GM12875 (cell line): Measurements from ENCODE around the gene PDILT.

ENCODE experiments used
- H3K4me3 ChIP-seq: one replicate; pipeline ENCODE4 v1.5.1; 2011; ENCODE audit warnings: low read depth, low read length, control low read depth
- CTCF ChIP-seq: IDR thresholded peaks from 2 replicates; pipeline ENCODE4 v1.5.1; 2011; ENCODE audit warnings: low read depth, mild to moderate bottlenecking, control low read depth, inconsistent platforms, low read length, moderate library complexity, borderline replicate concordance; ENCODE audit not compliant: insufficient read depth

Gene PDILT

GRCh38 chr16:20364051-20364450 lies 40.5 kb downstream of the PDILT start:
- no peak overlapping the region for H3K4me3 ChIP-seq
- TF ChIP-seq CTCF: no peak

GRCh38 chr16:20363191-20363590 lies 41.3 kb downstream of the PDILT start:
- H3K4me3 ChIP-seq: no peak overlapping the region
- no peak for TF ChIP-seq CTCF

GRCh38 chr16:20359997-20360396 lies 44.5 kb downstream of the PDILT start:
- no peak overlapping the region for H3K4me3 ChIP-seq
- TF ChIP-seq CTCF: peak; percentile 25; the same call in 1 of the 2 replicates

GRCh38 chr16:20355114-20355782 lies 49.3 kb downstream of the PDILT start:
- H3K4me3 ChIP-seq: no peak overlapping the region
- TF ChIP-seq CTCF: no peak

- no peak for TF ChIP-seq CTCF
- H3K4me3 ChIP-seq: no peak overlapping the region
Measured at GRCh38 chr16:20353379-20353778, 51.2 kb downstream of the PDILT start.

- H3K4me3 ChIP-seq: no peak within 1 kb of the TSS
- no peak for TF ChIP-seq CTCF
Measured at GRCh38 chr16:20352615-20353014, 51.9 kb downstream of the PDILT start, which contains the start of gene UMOD. Gene UMOD (minus strand): TSS chr16:20352715. CDS start chr16:20350737, 1,978 bp downstream.

GRCh38 chr16:20349615-20350014 lies 54.9 kb downstream of the PDILT start:
- TF ChIP-seq CTCF: no peak
- no peak overlapping the region for H3K4me3 ChIP-seq
